K562 (cell line): ENCODE results near the gene RPS2. TPM values are rescaled to one million over a fixed set of nuclear protein-coding genes. Genes with fewer than 3 reads are reported as not detected.

Experiments used
- ATAC-seq: fragments of 200-7000 bp; cut with Tn5 transposase; 3 replicates; pipeline ENCODE4 v1.9.1; 2020; ENCODE audit warnings: moderate library complexity
- BruUV-seq: library from RNA; stranded (reverse); fragments of 400-500 nt; replicated peaks from 2 replicates; lab custom pipeline; 2021; lab: Mats Ljungman, UMichigan
- CTCF ChIA-PET: fragments of 300-600 bp; formaldehyde crosslinking; extraction: SDS; loops from one replicate; lab custom pipeline; 2021; ENCODE audit warnings: low intra/inter-chr PET ratio; lab: Yijun Ruan, JAX
- POLR2A ChIA-PET: fragments of 300-600, 350-650 bp; sonication (Branson Sonifier 250); formaldehyde crosslinking; extraction: SDS; loops from one replicate; lab custom pipeline; 2021; ENCODE audit warnings: antibody characterized with exemption, inconsistent platforms; lab: Yijun Ruan, JAX
- DNase-seq, 4 experiments: peaks; one replicate each; pipeline versions ENCODE4 v3.0.0 to v3.0.0-alpha.2; 2011 to 2018; ENCODE audit warnings: low spot score in 3 of 4, mixed read lengths in 3 of 4; ENCODE audit errors: extremely low read depth in 1 of 4
- FAIRE-seq: peaks from 2 replicates; lab custom pipeline; 2011; peaks lifted over from hg19 to GRCh38; lab: Jason Lieb, UNC
- H2AFZ ChIP-seq: 2 replicates; pipeline ENCODE4 v1.6.0; 2011; ENCODE audit warnings: low read depth, low read length, control low read depth, inconsistent platforms
- H3K27ac ChIP-seq: fragments of 200-600 bp; 3 replicates; pipeline ENCODE4 v1.8.0; 2011; ENCODE audit warnings: low read depth, mild to moderate bottlenecking, control low read depth, inconsistent platforms, low read length, moderate library complexity, mixed read lengths; ENCODE audit errors: extremely low read depth
- H3K27me3 ChIP-seq, 2 experiments: fragments of 300-600 bp in 1 of 2; 2 replicates in 1 of 2; 3 replicates in 1 of 2; pipeline versions ENCODE4 v1.6.0 to v1.8.0; 2011; ENCODE audit warnings: inconsistent platforms in 2 of 2, low read length in 2 of 2, mild to moderate bottlenecking in 1 of 2, mixed read lengths in 1 of 2, moderate library complexity in 1 of 2; ENCODE audit not compliant: control insufficient read depth in 2 of 2, insufficient read depth in 2 of 2
- H3K36me3 ChIP-seq: fragments of 300-600 bp; 3 replicates; pipeline ENCODE4 v1.8.0; 2011; ENCODE audit warnings: mild to moderate bottlenecking, low read length, inconsistent platforms; ENCODE audit not compliant: control insufficient read depth, insufficient read depth
- H3K4me1 ChIP-seq, 2 experiments: fragments of 200-600 bp in 1 of 2; replicated peaks in 1 of 2; 2 replicates in 1 of 2; 3 replicates in 1 of 2; pipeline versions ENCODE4 v1.5.1 to v1.8.0; 2011; ENCODE audit warnings: inconsistent platforms in 2 of 2, low read length in 2 of 2, mild to moderate bottlenecking in 1 of 2, mixed read lengths in 1 of 2, moderate library complexity in 1 of 2; ENCODE audit not compliant: control insufficient read depth in 2 of 2, insufficient read depth in 2 of 2
- H3K4me2 ChIP-seq: 2 replicates; pipeline ENCODE4 v1.6.1; 2011; ENCODE audit warnings: low read length, control low read depth, inconsistent platforms, mixed read lengths; ENCODE audit not compliant: insufficient read depth
- H3K4me3 ChIP-seq: fragments of 200-600 bp; sonication (generic), shearing (Covaris generic); 2 replicates; pipeline ENCODE4 v1.5.1; 2016; ENCODE audit warnings: control low read depth, inconsistent platforms
- H3K79me2 ChIP-seq: fragments of 200-600 bp; 3 replicates; pipeline ENCODE4 v1.8.0; 2011; ENCODE audit warnings: low read length, inconsistent platforms; ENCODE audit not compliant: control insufficient read depth, insufficient read depth
- H3K9ac ChIP-seq, 2 experiments: 2 replicates each; pipeline versions ENCODE4 v1.6.0 to v1.6.1; 2011; ENCODE audit warnings: low read depth in 2 of 2, low read length in 2 of 2, control low read depth in 1 of 2, inconsistent platforms in 1 of 2, mild to moderate bottlenecking in 1 of 2, mixed read lengths in 1 of 2; ENCODE audit not compliant: insufficient read depth in 1 of 2
- H3K9me1 ChIP-seq: one replicate; pipeline ENCODE4 v1.6.0; 2011; ENCODE audit warnings: inconsistent platforms, mild to moderate bottlenecking, low read length, moderate library complexity; ENCODE audit not compliant: control insufficient read depth, insufficient read depth
- H3K9me3 ChIP-seq: replicated peaks from 2 replicates; pipeline ENCODE4 v1.5.1; 2011; ENCODE audit warnings: low read depth, low read length, inconsistent platforms; ENCODE audit not compliant: control insufficient read depth, insufficient read depth
- H4K20me1 ChIP-seq: replicated peaks from 2 replicates; pipeline ENCODE4 v1.6.1; 2011; ENCODE audit warnings: low read length, inconsistent platforms, mixed read lengths; ENCODE audit not compliant: control insufficient read depth, insufficient read depth
- DNMT1 ChIP-seq: fragments of 450-650 bp; IDR thresholded peaks from 2 replicates; pipeline ENCODE4 v1.6.1; 2016; ENCODE audit warnings: antibody characterized with exemption, mild to moderate bottlenecking
- MEF2A ChIP-seq: IDR thresholded peaks from 2 replicates; pipeline ENCODE4 v1.6.1; 2011; ENCODE audit warnings: low read depth, mild to moderate bottlenecking, low read length, moderate library complexity; ENCODE audit not compliant: control insufficient read depth
- NFATC3 ChIP-seq: fragments of 450-650 bp; IDR thresholded peaks from 2 replicates; pipeline ENCODE4 v1.6.1; 2017; ENCODE audit warnings: mild to moderate bottlenecking
- ZSCAN32 ChIP-seq: fragments of 450-650 bp; formaldehyde crosslinking; IDR thresholded peaks from 2 replicates; pipeline ENCODE4 v1.4.0; 2020; ENCODE audit warnings: mild to moderate bottlenecking, moderate library complexity
- WGBS: fragments of 100-300 bp; shearing (Covaris generic); methylation state at CpG from one replicate; pipeline ENCODE4 v1.1.6; 2016; ENCODE audit warnings: low coverage, mixed read lengths; ENCODE audit not compliant: insufficient coverage; ENCODE audit errors: missing lambda C conversion rate; 5-methylcytosine and 5-hydroxymethylcytosine counted together
- in situ Hi-C: fragments of 300-500 bp; cut with MboI; formaldehyde crosslinking; loops from 4 replicates; pipeline ENCODE4 v1.15.0; 2018; ENCODE audit warnings: inconsistent platforms, mixed read lengths
- intact Hi-C: fragments of 100-400 bp; cut with micrococcal nuclease; formaldehyde crosslinking; loops from 2 replicates; pipeline ENCODE4 v1.14.2; 2022
- polyA plus RNA-seq, 8 experiments: library from polyadenylated mRNA; depleted of rRNA in 4 of 8; stranded (reverse) in 5 of 8; unstranded in 3 of 8; fragments of >200 nt; fragmentation: Nextera tagmentation in 2 of 8; fragmentation: Illumina TruSeq in 1 of 8; extraction: Ambion mirVana in 2 of 8; extraction: Trizol in 1 of 8; gene quantifications; 2 replicates each; pipeline versions ENCODE4 v1.2.1 to v1.2.3, GENCODE V29; 2011 to 2014; ENCODE audit warnings: inconsistent platforms in 1 of 8, missing spikeins in 1 of 8
- total RNA-seq, 7 experiments: library from RNA; depleted of rRNA in 6 of 7; stranded (reverse); fragments of >200 nt in 6 of 7; fragmentation: Illumina TruSeq in 2 of 7; extraction: Trizol in 2 of 7; gene quantifications; 2 replicates each; pipeline versions ENCODE4 v1.2.1 to v1.2.3, GENCODE V29; 2011 to 2021; ENCODE audit warnings: low replicate concordance in 1 of 7
- TF ChIP-seq, protein P1 (sequence below): fragments of 450-650 bp; IDR thresholded peaks from 2 replicates; pipeline ENCODE4 v1.6.1; 2016; ENCODE audit warnings: mild to moderate bottlenecking, moderate library complexity

Gene RPS2
- total and polyA plus RNA-seq, 9 of the 15 experiments (the other 6 are each of a cell fraction or from before 2014, with no cell fraction given): 834 to 4,794 (median 3,793) TPM

DNA sequence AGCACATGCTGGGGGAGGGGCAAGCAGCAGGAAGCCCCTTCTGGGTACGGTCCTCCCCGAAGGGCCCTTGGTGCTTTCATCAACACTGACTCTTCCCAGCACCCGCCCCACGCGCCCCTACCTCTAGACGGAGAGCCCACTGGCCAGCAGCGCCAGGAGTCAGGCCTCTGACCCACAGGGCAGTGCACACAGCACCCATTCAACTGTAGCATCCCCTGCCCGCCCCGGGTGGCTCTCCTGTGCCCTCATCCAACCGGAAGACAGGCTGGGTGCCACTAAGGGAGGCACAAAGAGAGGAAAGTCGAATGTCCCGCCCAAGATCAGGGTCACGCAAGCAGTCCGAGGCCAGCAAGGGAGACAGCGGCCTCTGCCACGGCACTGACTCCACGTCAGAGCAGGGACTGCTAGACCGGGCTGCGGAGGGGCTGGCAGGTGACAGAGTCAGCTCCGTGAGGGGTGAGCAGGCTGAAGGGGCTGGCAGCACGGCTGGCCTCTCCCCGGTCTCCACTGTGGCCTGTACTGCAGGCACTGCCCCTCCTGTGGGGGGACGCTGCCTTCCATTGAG is 31.4 kb downstream of the RPS2 start:
- no peaks in the 10 kb centered on the region for H3K9me1 ChIP-seq
- intact Hi-C loops (no loop called here), in situ Hi-C loops (loop anchor here (5.0 kb wide), 1 partner anchor 151 kb away; the partner anchor contains the start of genes NUBP2 and SPSB3)
- no peaks in the 10 kb centered on the region for H4K20me1 ChIP-seq
- DNase-seq (no peak), ATAC-seq (no peak), FAIRE-seq (no peak)
- no TSS peak for BruUV-seq
- no peaks in the 10 kb centered on the region for H3K9me3 ChIP-seq
- no peaks in the 10 kb centered on the region for H3K27me3 ChIP-seq
- WGBS: 47% methylated on average over 19 of the region's 23 CpGs
- ChIA-PET POLR2A (interaction anchor here (1.3 to 1.5 kb wide), 2 partner anchors 8 to 32 kb away, joined by 5 to 7 read pairs; partner anchors contain the start of gene RPS2), CTCF (no interaction called here)
- no peak overlapping the region for H3K27ac ChIP-seq
- no peaks in the 10 kb centered on the region for H3K79me2 ChIP-seq
- H3K4me3 ChIP-seq: no peak overlapping the region
- no peak overlapping the region for H3K4me2 ChIP-seq
- TF ChIP-seq DNMT1 (no peak), MEF2A (no peak), NFATC3 (no peak), ZSCAN32 (CRISPR knock-in tag) (no peak)
- TF ChIP-seq, protein P1, sequence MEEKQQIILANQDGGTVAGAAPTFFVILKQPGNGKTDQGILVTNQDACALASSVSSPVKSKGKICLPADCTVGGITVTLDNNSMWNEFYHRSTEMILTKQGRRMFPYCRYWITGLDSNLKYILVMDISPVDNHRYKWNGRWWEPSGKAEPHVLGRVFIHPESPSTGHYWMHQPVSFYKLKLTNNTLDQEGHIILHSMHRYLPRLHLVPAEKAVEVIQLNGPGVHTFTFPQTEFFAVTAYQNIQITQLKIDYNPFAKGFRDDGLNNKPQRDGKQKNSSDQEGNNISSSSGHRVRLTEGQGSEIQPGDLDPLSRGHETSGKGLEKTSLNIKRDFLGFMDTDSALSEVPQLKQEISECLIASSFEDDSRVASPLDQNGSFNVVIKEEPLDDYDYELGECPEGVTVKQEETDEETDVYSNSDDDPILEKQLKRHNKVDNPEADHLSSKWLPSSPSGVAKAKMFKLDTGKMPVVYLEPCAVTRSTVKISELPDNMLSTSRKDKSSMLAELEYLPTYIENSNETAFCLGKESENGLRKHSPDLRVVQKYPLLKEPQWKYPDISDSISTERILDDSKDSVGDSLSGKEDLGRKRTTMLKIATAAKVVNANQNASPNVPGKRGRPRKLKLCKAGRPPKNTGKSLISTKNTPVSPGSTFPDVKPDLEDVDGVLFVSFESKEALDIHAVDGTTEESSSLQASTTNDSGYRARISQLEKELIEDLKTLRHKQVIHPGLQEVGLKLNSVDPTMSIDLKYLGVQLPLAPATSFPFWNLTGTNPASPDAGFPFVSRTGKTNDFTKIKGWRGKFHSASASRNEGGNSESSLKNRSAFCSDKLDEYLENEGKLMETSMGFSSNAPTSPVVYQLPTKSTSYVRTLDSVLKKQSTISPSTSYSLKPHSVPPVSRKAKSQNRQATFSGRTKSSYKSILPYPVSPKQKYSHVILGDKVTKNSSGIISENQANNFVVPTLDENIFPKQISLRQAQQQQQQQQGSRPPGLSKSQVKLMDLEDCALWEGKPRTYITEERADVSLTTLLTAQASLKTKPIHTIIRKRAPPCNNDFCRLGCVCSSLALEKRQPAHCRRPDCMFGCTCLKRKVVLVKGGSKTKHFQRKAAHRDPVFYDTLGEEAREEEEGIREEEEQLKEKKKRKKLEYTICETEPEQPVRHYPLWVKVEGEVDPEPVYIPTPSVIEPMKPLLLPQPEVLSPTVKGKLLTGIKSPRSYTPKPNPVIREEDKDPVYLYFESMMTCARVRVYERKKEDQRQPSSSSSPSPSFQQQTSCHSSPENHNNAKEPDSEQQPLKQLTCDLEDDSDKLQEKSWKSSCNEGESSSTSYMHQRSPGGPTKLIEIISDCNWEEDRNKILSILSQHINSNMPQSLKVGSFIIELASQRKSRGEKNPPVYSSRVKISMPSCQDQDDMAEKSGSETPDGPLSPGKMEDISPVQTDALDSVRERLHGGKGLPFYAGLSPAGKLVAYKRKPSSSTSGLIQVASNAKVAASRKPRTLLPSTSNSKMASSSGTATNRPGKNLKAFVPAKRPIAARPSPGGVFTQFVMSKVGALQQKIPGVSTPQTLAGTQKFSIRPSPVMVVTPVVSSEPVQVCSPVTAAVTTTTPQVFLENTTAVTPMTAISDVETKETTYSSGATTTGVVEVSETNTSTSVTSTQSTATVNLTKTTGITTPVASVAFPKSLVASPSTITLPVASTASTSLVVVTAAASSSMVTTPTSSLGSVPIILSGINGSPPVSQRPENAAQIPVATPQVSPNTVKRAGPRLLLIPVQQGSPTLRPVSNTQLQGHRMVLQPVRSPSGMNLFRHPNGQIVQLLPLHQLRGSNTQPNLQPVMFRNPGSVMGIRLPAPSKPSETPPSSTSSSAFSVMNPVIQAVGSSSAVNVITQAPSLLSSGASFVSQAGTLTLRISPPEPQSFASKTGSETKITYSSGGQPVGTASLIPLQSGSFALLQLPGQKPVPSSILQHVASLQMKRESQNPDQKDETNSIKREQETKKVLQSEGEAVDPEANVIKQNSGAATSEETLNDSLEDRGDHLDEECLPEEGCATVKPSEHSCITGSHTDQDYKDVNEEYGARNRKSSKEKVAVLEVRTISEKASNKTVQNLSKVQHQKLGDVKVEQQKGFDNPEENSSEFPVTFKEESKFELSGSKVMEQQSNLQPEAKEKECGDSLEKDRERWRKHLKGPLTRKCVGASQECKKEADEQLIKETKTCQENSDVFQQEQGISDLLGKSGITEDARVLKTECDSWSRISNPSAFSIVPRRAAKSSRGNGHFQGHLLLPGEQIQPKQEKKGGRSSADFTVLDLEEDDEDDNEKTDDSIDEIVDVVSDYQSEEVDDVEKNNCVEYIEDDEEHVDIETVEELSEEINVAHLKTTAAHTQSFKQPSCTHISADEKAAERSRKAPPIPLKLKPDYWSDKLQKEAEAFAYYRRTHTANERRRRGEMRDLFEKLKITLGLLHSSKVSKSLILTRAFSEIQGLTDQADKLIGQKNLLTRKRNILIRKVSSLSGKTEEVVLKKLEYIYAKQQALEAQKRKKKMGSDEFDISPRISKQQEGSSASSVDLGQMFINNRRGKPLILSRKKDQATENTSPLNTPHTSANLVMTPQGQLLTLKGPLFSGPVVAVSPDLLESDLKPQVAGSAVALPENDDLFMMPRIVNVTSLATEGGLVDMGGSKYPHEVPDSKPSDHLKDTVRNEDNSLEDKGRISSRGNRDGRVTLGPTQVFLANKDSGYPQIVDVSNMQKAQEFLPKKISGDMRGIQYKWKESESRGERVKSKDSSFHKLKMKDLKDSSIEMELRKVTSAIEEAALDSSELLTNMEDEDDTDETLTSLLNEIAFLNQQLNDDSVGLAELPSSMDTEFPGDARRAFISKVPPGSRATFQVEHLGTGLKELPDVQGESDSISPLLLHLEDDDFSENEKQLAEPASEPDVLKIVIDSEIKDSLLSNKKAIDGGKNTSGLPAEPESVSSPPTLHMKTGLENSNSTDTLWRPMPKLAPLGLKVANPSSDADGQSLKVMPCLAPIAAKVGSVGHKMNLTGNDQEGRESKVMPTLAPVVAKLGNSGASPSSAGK: no peak
- peak overlapping the region in 1 of 2 experiments; percentile 71; a peak in 1 of 4 replicates for H3K9ac ChIP-seq
- H3K36me3 ChIP-seq: peaks cover 10% of the 10 kb centered on the region; the same call in 2 of the 3 replicates
- H2AFZ ChIP-seq: no peak overlapping the region
- H3K4me1 ChIP-seq: peaks cover 10 to 44% of the 10 kb centered on the region in 2 experiments; a peak in 4 of 5 replicates
